Measurements from ENCODE around the gene ATG4B. TPM values are rescaled to one million over a fixed set of nuclear protein-coding genes. Genes with fewer than 3 reads are reported as not detected.

The ATG4B gene
- total and polyA plus RNA-seq, 2 of the 4 experiments (the other 2 are of a cell fraction) = 113 to 146 TPM

DNA sequence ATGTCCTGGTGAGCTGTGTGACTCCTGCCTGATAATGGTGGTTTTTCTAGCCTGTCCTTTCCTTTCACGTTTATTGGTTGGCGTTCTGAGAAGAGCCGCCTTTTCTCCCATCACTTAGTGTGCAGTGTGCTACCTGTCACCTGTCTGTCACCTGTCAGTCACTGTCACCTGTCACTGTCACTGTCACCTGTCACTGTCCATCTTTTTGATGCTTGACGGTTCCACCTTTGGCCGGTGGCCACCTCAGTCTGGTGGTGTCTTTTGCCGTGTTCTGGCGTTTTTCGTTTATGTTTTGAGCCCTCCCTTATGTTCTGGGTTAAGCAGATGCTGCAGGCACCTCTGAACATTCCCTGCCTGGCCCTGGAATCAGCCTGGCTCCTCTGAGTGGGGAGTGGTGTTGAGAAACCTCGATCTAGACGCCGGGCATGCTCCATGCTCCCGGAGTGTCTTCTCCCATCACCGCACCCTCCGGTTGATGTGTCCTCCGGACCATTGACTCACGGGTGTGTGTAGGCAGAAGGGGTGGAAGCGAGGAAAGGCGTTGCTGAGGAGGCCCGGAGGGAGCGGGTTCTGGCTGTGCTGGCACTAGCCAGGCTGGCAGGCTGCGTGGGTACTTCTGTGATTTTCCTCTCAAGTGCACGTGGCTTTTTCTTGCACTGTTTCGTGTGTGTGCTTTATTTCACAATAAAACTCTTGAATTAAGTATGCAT is 28.4 kb downstream of the ATG4B start:
- in situ Hi-C loops (cut with MboI; ENCODE audit: low sequenced_read_pairs) = loop anchor here (5.0 to 25.0 kb wide), 2 partner anchors 211 to 804 kb away; partner anchors contain the start of gene AGXT
- Histone ChIP-seq H3K4me3 (ENCODE audit: insufficient read depth, low read depth, low read length) (no peak overlapping the region), H3K27me3 (ENCODE audit: control insufficient read depth, insufficient read depth, low read length) (no peaks in the 10 kb centered on the region), H3K79me1 (ENCODE audit: low read depth in 1 of 2, low read length in 2 of 2) (peaks cover 3 to 16% of the 10 kb centered on the region in 2 experiments; a peak in 3 of 4 replicates), H3K4me2 (ENCODE audit: low read depth, low read length) (peak overlapping the region; percentile 33; the same call in 1 of the 2 replicates), H2BK15ac (ENCODE audit: low read depth, low read length) (no peak overlapping the region), H4K5ac (ENCODE audit: low read depth, low read length) (no peak overlapping the region), H3K4me1 (ENCODE audit: control insufficient read depth, insufficient read depth, low read length) (peaks cover 15% of the 10 kb centered on the region), H3K23ac (ENCODE audit: low read depth, low read length) (no peak overlapping the region), H4K8ac (ENCODE audit: low read depth in 2 of 2, low read length in 2 of 2) (0 out of 4 replicates have a peak overlapping the region, but pooled peaks of 1 of the 2 experiments have one; percentile 15), H2BK20ac (ENCODE audit: low read depth, low read length) (no peak overlapping the region), H2AFZ (replicated peaks; ENCODE audit: low read length, poor library complexity) (peak overlapping the region; percentile 71), H4K20me1 (ENCODE audit: insufficient read depth, low read length) (peaks cover 16% of the 10 kb centered on the region), H2BK5ac (ENCODE audit: low read depth, low read length, poor library complexity, severe bottlenecking) (peak overlapping the region; percentile 22), H3K9me3 (ENCODE audit: control insufficient read depth, insufficient read depth, low read length) (no peaks in the 10 kb centered on the region), H2AK9ac (replicated peaks; ENCODE audit: low read depth, low read length, poor library complexity) (peak overlapping the region; percentile 78), H3K4ac (ENCODE audit: low read depth, low read length) (peak overlapping the region; percentile 62), H3K9me1 (ENCODE audit: insufficient read depth, low read length) (peaks cover 3% of the 10 kb centered on the region; the same call in 1 of the 2 replicates), H2BK120ac (ENCODE audit: low read depth, low read length) (no peak overlapping the region), H3K14ac (replicated peaks; ENCODE audit: low read depth, low read length) (peak overlapping the region; percentile 49), H3K36me3 (ENCODE audit: control insufficient read depth, insufficient read depth, low read length) (peaks cover 34% of the 10 kb centered on the region), H4K91ac (ENCODE audit: insufficient read depth, low read depth, low read length) (no peak overlapping the region), H3K27ac (ENCODE audit: insufficient read depth, low read length) (no peak overlapping the region), H2AK5ac (ENCODE audit: low read depth, low read length) (peak overlapping the region; percentile 76; the same call in 1 of the 2 replicates), H3K9ac (ENCODE audit: low read depth, low read length) (no peak overlapping the region; the same call in 1 of the 2 replicates), H3K56ac (ENCODE audit: extremely low read depth, insufficient read depth, low read length) (no peak overlapping the region), H3K18ac (ENCODE audit: low read depth, low read length) (no peak overlapping the region)
- ATAC-seq (ENCODE audit: low read depth) (peak; percentile 22; the same call in 1 of the 2 replicates), DNase-seq (no peak)
- WGBS, 2 experiments (ENCODE audit: extremely low coverage in 2 of 2, insufficient read length in 1 of 2) = 76% methylated on average over 15 of the region's 23 CpGs; no CpG with 5 or more reads in 1 of the 2 experiments
- dilution Hi-C loops (cut with HindIII; ENCODE audit: low sequenced_read_pairs, unreplicated experiment) = no loop called here
- ChIA-PET POLR2A (ENCODE audit: unreplicated experiment) (no interaction called here), CTCF (interaction anchor here (0.6 to 1.6 kb wide), 4 partner anchors 13 to 213 kb away, joined by 4 to 7 read pairs (median 6); partner anchors contain the start of gene ATG4B)
- intact Hi-C loops (cut with micrococcal nuclease) = loop anchor here (1.0 to 2.0 kb wide), 3 partner anchors 36 to 213 kb away; partner anchors contain the start of genes D2HGDH and ING5
- TF ChIP-seq FOS (IDR thresholded peaks at IDR 0.05; ENCODE audit: low read depth, low read length) = no peak
- TF ChIP-seq, protein P1, sequence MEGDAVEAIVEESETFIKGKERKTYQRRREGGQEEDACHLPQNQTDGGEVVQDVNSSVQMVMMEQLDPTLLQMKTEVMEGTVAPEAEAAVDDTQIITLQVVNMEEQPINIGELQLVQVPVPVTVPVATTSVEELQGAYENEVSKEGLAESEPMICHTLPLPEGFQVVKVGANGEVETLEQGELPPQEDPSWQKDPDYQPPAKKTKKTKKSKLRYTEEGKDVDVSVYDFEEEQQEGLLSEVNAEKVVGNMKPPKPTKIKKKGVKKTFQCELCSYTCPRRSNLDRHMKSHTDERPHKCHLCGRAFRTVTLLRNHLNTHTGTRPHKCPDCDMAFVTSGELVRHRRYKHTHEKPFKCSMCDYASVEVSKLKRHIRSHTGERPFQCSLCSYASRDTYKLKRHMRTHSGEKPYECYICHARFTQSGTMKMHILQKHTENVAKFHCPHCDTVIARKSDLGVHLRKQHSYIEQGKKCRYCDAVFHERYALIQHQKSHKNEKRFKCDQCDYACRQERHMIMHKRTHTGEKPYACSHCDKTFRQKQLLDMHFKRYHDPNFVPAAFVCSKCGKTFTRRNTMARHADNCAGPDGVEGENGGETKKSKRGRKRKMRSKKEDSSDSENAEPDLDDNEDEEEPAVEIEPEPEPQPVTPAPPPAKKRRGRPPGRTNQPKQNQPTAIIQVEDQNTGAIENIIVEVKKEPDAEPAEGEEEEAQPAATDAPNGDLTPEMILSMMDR (conservative IDR thresholded peaks at IDR 0.05; ENCODE audit: low read depth, low read length) = no peak
- TF ChIP-seq USF2 (IDR thresholded peaks at IDR 0.05; ENCODE audit: low read depth, low read length) = no peak
- no TSS peak for BruUV-seq (replicated peaks)
